Choroid plexus epithelial cell (primary cell): Measurements from ENCODE around the gene LIMA1.
A peak's percentile ranks its signal among the peaks of the same experiment; 100 is the strongest.
"Not testable (repeated sequence)": the region's sequence is repeated elsewhere in the genome, so short reads cannot be mapped to it uniquely, and the experiment has no call there.

Experiments
- DNase-seq: peaks from one replicate; pipeline ENCODE4 v3.0.0-alpha.2; 2010; ENCODE audit warnings: low read depth
- H3K4me3 ChIP-seq: 2 replicates; pipeline ENCODE4 v1.5.1; 2011; ENCODE audit warnings: low read depth, mild to moderate bottlenecking, control low read depth, low read length, moderate library complexity
- TF ChIP-seq, protein P1 (sequence below): conservative IDR thresholded peaks from 2 replicates; pipeline ENCODE4 v1.5.1; 2011; ENCODE audit warnings: low read depth, mild to moderate bottlenecking, control low read depth, inconsistent platforms, low read length, moderate library complexity

LIMA1 gene

DNA sequence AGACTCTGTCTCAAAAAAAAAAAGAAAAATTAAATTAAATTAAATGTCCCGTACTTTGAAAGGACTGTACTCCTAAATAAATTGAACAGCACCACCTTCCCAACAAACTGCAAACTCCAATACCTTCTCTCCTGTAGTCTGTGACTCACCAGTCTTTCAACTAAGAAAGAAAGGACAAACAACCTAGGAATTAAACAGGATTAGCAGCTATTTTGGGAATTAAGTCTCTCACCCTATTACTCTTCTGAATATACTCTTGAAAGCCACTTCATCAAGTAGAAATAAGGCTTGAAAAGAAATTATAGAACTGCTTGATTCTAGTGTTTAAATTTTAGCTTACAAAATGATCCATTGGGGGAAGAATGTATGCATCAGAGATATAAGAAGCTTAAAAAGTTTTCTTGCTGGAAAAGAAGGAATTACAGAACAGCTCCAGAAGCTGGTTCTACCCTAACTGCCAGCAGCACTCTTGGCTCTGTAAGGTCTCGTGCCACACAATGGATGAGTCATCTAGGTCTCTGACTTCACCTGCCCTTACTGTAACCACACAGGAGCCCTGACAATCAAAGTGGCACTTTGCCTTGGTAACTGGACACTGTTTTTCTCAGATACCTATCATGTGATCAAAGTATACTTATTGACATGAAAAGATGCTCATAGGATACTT lies 59.2 kb downstream of the LIMA1 start:
- H3K4me3 ChIP-seq, result no peak overlapping the region
- TF ChIP-seq, protein P1, sequence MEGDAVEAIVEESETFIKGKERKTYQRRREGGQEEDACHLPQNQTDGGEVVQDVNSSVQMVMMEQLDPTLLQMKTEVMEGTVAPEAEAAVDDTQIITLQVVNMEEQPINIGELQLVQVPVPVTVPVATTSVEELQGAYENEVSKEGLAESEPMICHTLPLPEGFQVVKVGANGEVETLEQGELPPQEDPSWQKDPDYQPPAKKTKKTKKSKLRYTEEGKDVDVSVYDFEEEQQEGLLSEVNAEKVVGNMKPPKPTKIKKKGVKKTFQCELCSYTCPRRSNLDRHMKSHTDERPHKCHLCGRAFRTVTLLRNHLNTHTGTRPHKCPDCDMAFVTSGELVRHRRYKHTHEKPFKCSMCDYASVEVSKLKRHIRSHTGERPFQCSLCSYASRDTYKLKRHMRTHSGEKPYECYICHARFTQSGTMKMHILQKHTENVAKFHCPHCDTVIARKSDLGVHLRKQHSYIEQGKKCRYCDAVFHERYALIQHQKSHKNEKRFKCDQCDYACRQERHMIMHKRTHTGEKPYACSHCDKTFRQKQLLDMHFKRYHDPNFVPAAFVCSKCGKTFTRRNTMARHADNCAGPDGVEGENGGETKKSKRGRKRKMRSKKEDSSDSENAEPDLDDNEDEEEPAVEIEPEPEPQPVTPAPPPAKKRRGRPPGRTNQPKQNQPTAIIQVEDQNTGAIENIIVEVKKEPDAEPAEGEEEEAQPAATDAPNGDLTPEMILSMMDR, result no peak
- no peak for DNase-seq

DNA sequence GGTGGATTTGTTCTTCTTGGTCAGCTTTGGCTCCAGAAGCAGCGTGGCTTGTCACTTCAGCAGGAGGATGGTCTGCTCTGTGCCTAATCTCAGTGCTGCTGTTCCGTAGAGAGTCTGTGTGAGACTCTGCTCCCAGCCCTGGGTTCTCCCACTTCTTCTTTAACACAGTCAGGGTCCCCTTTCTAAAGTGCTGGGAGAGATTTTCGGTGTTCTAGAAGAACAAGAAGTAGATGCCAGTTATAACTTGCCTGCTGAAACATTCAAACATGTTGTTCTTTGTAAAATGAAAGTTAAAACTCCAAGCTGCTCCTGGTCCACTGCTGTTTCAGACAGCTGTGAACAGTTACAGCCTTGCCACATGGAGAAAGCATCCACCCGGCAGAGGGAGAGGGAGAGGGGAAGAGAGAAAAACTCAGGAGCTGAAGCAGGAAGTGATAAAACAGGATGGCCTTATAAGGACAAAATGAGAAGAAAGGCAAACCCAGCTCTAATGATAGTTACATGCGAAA lies 61.0 kb downstream of the LIMA1 start:
- TF ChIP-seq, protein P1, result peak; percentile 69
- peak overlapping the region; percentile 63 for H3K4me3 ChIP-seq
- DNase-seq, result peak; percentile 96

DNA sequence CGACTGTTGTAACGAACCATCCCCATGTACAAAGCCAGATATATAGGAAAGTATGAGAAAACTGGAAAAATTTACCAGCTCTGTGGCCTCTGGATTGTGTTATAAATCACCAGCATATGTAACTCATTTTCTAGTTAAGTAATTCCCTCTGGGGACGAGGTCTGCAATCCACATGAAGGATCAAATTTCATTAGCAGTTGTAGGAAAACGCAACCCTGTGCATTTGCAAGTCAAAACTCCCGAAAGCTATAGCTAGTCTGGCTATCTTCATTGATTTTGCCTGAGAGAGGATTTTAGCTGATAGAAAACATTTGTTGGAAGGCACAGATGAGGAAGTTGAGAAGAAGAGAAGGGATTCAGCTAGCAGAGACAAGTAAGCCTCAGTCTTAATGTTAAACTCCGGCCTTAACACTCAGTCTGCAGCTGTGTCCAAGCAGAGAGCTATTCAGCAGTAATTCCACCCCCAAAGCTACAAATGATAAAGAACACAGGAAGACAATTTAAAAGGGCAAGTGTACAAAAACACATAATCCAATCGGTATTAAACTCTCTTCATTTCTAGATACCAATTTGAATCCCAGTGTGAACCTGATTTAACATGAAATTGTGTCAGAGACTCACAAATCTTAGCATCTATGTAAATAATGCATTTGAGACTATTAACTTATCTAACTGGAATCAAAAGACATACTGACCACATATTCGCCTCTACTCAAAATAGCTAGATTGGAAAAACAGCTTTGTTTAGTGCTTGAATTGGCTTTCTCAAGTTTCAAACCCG lies 61.9 kb downstream of the LIMA1 start:
- peak overlapping the region; percentile 63 for H3K4me3 ChIP-seq
- DNase-seq, result peak; percentile 94
- TF ChIP-seq, protein P1, result no peak

DNA sequence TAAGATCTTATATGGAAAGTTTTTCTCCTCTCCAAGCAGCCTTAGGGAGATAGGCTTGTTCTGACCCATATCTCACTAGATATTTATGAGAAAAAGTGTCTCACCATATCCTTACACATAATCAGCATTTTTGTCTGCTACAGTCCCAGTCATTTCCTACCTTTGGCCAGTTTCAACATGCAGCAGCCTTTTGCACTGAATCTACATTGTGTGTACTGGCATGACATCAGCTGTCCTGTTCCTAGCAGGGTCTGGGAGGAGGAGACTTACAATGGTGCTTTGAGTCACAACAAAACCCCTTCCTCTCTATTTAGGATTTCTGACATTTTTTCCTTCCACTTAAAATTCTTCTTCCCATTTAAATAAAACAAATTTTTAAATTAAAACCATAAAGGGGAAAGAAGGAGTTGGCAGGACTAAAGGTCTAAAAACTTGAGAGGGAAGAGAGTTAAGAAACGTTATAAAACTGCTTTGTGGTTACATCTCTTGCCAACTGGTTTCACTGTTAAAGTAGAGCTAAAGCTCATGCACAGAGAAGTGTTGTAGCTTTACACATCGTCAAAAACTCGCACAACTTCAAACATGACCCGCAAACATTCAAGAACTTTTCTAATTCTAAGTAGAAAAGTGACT lies 62.8 kb downstream of the LIMA1 start:
- DNase-seq, result peak; percentile 82
- TF ChIP-seq, protein P1, result no peak
- H3K4me3 ChIP-seq, result peak overlapping the region; percentile 63

DNA sequence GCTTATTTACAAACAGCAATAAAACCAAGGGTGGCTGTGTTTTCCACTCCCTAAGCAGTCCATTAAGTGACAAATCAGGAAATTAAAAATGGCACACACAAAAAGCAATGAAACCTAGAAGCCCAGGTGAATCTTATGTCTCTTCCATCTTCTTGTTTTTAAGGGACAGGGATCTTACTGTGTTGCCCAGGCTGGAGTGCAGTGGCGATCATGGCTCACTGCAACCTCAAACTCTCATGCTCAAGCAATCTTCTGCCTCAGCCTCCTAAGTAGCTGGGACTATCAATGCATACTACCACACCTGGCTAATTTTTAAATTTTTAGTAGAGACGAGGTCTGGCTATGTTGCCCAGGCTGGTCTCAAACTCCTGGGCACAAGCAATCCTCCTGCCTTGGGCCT lies 63.8 kb downstream of the LIMA1 start:
- H3K4me3 ChIP-seq, result peak overlapping the region; percentile 63
- TF ChIP-seq, protein P1, result no peak
- DNase-seq, result no peak

DNA sequence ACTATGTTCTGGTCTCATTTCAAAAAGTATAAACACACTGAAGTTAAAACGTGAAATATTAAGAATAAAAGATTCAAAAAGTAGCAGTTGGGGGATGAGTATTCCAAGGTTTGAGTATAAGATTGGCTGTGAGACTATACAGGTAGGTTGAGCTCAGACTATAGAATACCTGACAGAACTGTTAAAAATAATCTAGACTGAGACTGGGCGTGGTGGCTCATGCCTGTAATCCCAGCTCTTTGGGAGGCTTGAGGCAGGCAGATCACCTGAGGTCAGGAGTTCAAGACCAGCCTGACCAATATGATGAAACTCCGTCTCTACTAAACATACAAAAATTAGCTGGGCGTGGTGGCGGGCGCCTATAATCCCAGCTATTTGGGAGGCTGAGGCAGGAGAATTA lies 64.3 kb downstream of the LIMA1 start:
- H3K4me3 ChIP-seq, result peak overlapping the region; percentile 17
- not testable (repeated sequence) for DNase-seq

DNA sequence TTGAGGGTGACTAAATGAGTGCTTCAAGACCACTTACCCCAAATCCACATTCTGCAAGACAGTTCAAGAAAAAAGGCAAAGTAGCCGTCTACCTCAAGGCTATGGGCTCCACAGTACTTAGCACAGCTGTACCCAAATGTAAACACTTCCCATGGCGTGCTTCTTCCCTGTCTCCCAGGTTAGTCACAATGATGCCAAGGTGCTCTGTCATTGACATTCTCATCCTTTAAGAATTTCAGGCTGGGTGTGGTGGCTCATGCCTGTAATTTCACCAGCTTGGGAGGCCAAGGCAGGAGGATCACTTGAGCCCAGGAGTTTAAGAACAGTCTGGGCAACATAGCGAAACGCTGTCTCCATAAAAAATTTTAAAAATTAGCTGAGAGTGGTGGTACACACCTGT lies 64.9 kb downstream of the LIMA1 start:
- DNase-seq, result no peak
- TF ChIP-seq, protein P1, result no peak
- H3K4me3 ChIP-seq, result no peak overlapping the region
